Activated T-cell treated with anti-CD3 and anti-CD28 coated beads, Interleukin-2, amount 50 U/mL, for 72 hours (primary cell): Measurements from ENCODE around the gene C1QTNF9B. TPM values are rescaled to one million over a fixed set of nuclear protein-coding genes. Genes with fewer than 3 reads are reported as not detected.
A peak's percentile ranks its signal among the peaks of the same experiment; 100 is the strongest.
"Not testable (repeated sequence)": the region's sequence is repeated elsewhere in the genome, so short reads cannot be mapped to it uniquely, and the experiment has no call there.

ENCODE experiments used
- ATAC-seq, 2 donors: fragments of 150-1000 bp; cut with Tn5 transposase; replicated peaks in 1 of 2; 2 replicates each; pipeline ENCODE4 v1.10.0; 2021; ENCODE audit warnings: moderate library complexity in 2 of 2, mild to moderate bottlenecking in 1 of 2
- DNase-seq, 2 donors: peaks; one replicate each; pipeline ENCODE4 v3.0.0; 2021 to 2022; ENCODE audit warnings: mixed read lengths in 1 of 2
- H3K27ac Mint-ChIP-seq: one replicate; pipeline ENCODE4 v1.8.0; 2022; ENCODE audit warnings: mild to moderate bottlenecking, moderate library complexity, mixed read lengths
- H3K27me3 Mint-ChIP-seq: one replicate; pipeline ENCODE4 v1.8.0; 2022; ENCODE audit warnings: low read depth, mixed read lengths
- H3K36me3 Mint-ChIP-seq, 2 donors: one replicate each; pipeline ENCODE4 v1.8.0; 2022; ENCODE audit warnings: mixed read lengths in 2 of 2, mild to moderate bottlenecking in 1 of 2; ENCODE audit not compliant: insufficient read depth in 2 of 2
- H3K4me1 Mint-ChIP-seq: one replicate; pipeline ENCODE4 v1.8.0; 2022; ENCODE audit warnings: low read depth, mixed read lengths
- H3K4me3 Mint-ChIP-seq, 2 donors: one replicate each; pipeline ENCODE4 v1.8.0; 2022; ENCODE audit warnings: mild to moderate bottlenecking in 2 of 2, mixed read lengths in 2 of 2, moderate library complexity in 2 of 2
- H3K9me3 Mint-ChIP-seq, 2 donors: one replicate each; pipeline ENCODE4 v1.8.0; 2022; ENCODE audit warnings: mixed read lengths in 2 of 2
- total RNA-seq, 2 donors: library from RNA; stranded (reverse); gene quantifications; one replicate each; pipeline ENCODE4 v1.2.3, GENCODE V29; 2022

C1QTNF9B gene
- total RNA-seq, 2 donors from 2014 or later = not detected

- no peak overlapping the region for H3K27ac Mint-ChIP-seq
- H3K9me3 Mint-ChIP-seq = no peaks in the 10 kb centered on the region
- no peaks in the 10 kb centered on the region for H3K36me3 Mint-ChIP-seq
- H3K4me1 Mint-ChIP-seq = peaks cover 8% of the 10 kb centered on the region
- no peak overlapping the region for H3K4me3 Mint-ChIP-seq
- H3K27me3 Mint-ChIP-seq = peaks cover 55% of the 10 kb centered on the region
- ATAC-seq = no peak
- no peak for DNase-seq
These were observed 18.0 kb upstream of the C1QTNF9B start for GRCh38 chr13:23915308-23915707.

- Mint-ChIP-seq H3K4me1 (peaks cover 13% of the 10 kb centered on the region), H3K9me3 (no peaks in the 10 kb centered on the region), H3K4me3 (no peak overlapping the region), H3K27me3 (peaks cover 38% of the 10 kb centered on the region), H3K36me3 (no peaks in the 10 kb centered on the region), H3K27ac (no peak overlapping the region)
- ATAC-seq = no peak
- no peak for DNase-seq
These were observed 15.2 kb upstream of the C1QTNF9B start for GRCh38 chr13:23912469-23912868.

GRCh38 chr13:23909606-23910005, 12.3 kb upstream of the C1QTNF9B start:
- no peaks in the 10 kb centered on the region for H3K9me3 Mint-ChIP-seq
- ATAC-seq (no peak), DNase-seq (no peak)
- peaks cover 13% of the 10 kb centered on the region for H3K4me1 Mint-ChIP-seq
- no peaks in the 10 kb centered on the region for H3K36me3 Mint-ChIP-seq
- H3K27me3 Mint-ChIP-seq = peaks cover 24% of the 10 kb centered on the region
- no peak overlapping the region for H3K27ac Mint-ChIP-seq
- H3K4me3 Mint-ChIP-seq = no peak overlapping the region

GRCh38 chr13:23905766-23906165, 8.5 kb upstream of the C1QTNF9B start:
- Mint-ChIP-seq H3K36me3 (no peaks in the 10 kb centered on the region), H3K9me3 (no peaks in the 10 kb centered on the region), H3K27me3 (peaks cover 44% of the 10 kb centered on the region), H3K27ac (no peak overlapping the region), H3K4me3 (no peak overlapping the region), H3K4me1 (peaks cover 5% of the 10 kb centered on the region)
- DNase-seq = no peak
- ATAC-seq = no peak

GRCh38 chr13:23903906-23904280, 6.6 kb upstream of the C1QTNF9B start:
- Mint-ChIP-seq H3K27ac (no peak overlapping the region), H3K9me3 (no peaks in the 10 kb centered on the region), H3K36me3 (no peaks in the 10 kb centered on the region), H3K27me3 (peaks cover 44% of the 10 kb centered on the region), H3K4me1 (no peaks in the 10 kb centered on the region), H3K4me3 (peak overlapping the region; percentile 41 to 58)
- ATAC-seq (no peak), DNase-seq (no peak)

GRCh38 chr13:23902975-23903905, 5.9 kb upstream of the C1QTNF9B start:
- Mint-ChIP-seq H3K36me3 (no peaks in the 10 kb centered on the region), H3K27me3 (peaks cover 44% of the 10 kb centered on the region), H3K27ac (no peak overlapping the region), H3K4me3 (peak overlapping the region; percentile 41 to 58), H3K4me1 (no peaks in the 10 kb centered on the region), H3K9me3 (no peaks in the 10 kb centered on the region)
- DNase-seq (no peak), ATAC-seq (peak in 1 of 2 donors; percentile 23)

- Mint-ChIP-seq H3K27me3 (peaks cover 44% of the 10 kb centered on the region), H3K27ac (no peak overlapping the region), H3K4me3 (no peak overlapping the region), H3K4me1 (no peaks in the 10 kb centered on the region), H3K9me3 (no peaks in the 10 kb centered on the region), H3K36me3 (no peaks in the 10 kb centered on the region)
- no peak for DNase-seq
- ATAC-seq = peak; percentile 46 to 72
These were observed 4.1 kb upstream of the C1QTNF9B start for GRCh38 chr13:23901365-23901764.

GRCh38 chr13:23899555-23899954, 2.3 kb upstream of the C1QTNF9B start:
- no peak overlapping the region for H3K4me3 Mint-ChIP-seq
- H3K4me1 Mint-ChIP-seq = no peaks in the 10 kb centered on the region
- no peak overlapping the region for H3K27ac Mint-ChIP-seq
- H3K9me3 Mint-ChIP-seq = no peaks in the 10 kb centered on the region
- H3K27me3 Mint-ChIP-seq = peaks cover 39% of the 10 kb centered on the region
- ATAC-seq = peak in 1 of 2 donors; percentile 45
- no peaks in the 10 kb centered on the region for H3K36me3 Mint-ChIP-seq
- DNase-seq = peak in 1 of 2 donors; percentile 35

- Mint-ChIP-seq H3K36me3 (no peaks in the 10 kb centered on the region), H3K27me3 (peaks cover 30% of the 10 kb centered on the region), H3K4me3 (no peak overlapping the region), H3K27ac (no peak overlapping the region), H3K9me3 (no peaks in the 10 kb centered on the region), H3K4me1 (no peaks in the 10 kb centered on the region)
- ATAC-seq = no peak
- no peak for DNase-seq
These were observed 799 bp upstream of the C1QTNF9B start for GRCh38 chr13:23898101-23898500.

- DNase-seq, H3K4me1 Mint-ChIP-seq, H3K36me3 Mint-ChIP-seq, ATAC-seq, H3K4me3 Mint-ChIP-seq, H3K27me3 Mint-ChIP-seq, H3K27ac Mint-ChIP-seq, H3K9me3 Mint-ChIP-seq: not testable (repeated sequence)
These were observed 2.6 kb downstream of the C1QTNF9B start for GRCh38 chr13:23894746-23895145.

- H3K4me3 Mint-ChIP-seq, H3K27me3 Mint-ChIP-seq, ATAC-seq, H3K9me3 Mint-ChIP-seq, H3K36me3 Mint-ChIP-seq, H3K27ac Mint-ChIP-seq, DNase-seq: not testable (repeated sequence)
- H3K4me1 Mint-ChIP-seq = peaks cover 13% of the 10 kb centered on the region
These were observed 3.5 kb downstream of the C1QTNF9B start for GRCh38 chr13:23893791-23894190.

GRCh38 chr13:23889615-23890607, 7.4 kb downstream of the C1QTNF9B start:
- Mint-ChIP-seq H3K27me3 (no peaks in the 10 kb centered on the region), H3K4me1 (peaks cover 27% of the 10 kb centered on the region), H3K36me3 (peaks cover 0 to 2% of the 10 kb centered on the region in 2 donors), H3K4me3 (peak overlapping the region; percentile 81 to 95), H3K9me3 (no peaks in the 10 kb centered on the region), H3K27ac (peak overlapping the region; percentile 62)
- ATAC-seq (no peak), DNase-seq (no peak)
